ENCODE results near the gene CLP1.
"Not testable (repeated sequence)": the region's sequence is repeated elsewhere in the genome, so short reads cannot be mapped to it uniquely, and the experiment has no call there.

CLP1 gene

GRCh38 chr11:57667117-57667735 lies 9.7 kb downstream of the CLP1 start:
- DNase-seq (ENCODE audit: low read depth), result peak; percentile 99

GRCh38 chr11:57667736-57668433 lies 10.3 kb downstream of the CLP1 start, which contains the start of gene ZDHHC5:
Gene ZDHHC5, plus strand, starts transcription at chr11:57668114. Its CDS starts 4,977 bp downstream, at chr11:57673091.
- peak; percentile 99 for DNase-seq (ENCODE audit: low read depth)

GRCh38 chr11:57668434-57668782 lies 10.8 kb downstream of the CLP1 start:
- DNase-seq (ENCODE audit: low read depth), result peak; percentile 22

GRCh38 chr11:57674251-57674650 lies 16.7 kb downstream of the CLP1 start:
- no peak for DNase-seq (ENCODE audit: low read depth)

- DNase-seq (ENCODE audit: low read depth), result no peak
Measured at GRCh38 chr11:57675176-57675941, 17.8 kb downstream of the CLP1 start.

- DNase-seq (ENCODE audit: low read depth), result no peak
Measured at GRCh38 chr11:57679396-57679795, 21.8 kb downstream of the CLP1 start.

GRCh38 chr11:57680552-57680874 lies 23.0 kb downstream of the CLP1 start:
- DNase-seq (ENCODE audit: low read depth), result peak; percentile 59

- DNase-seq (ENCODE audit: low read depth), result no peak
Measured at GRCh38 chr11:57681168-57681567, 23.6 kb downstream of the CLP1 start.

GRCh38 chr11:57690474-57690873 lies 32.9 kb downstream of the CLP1 start:
- not testable (repeated sequence) for DNase-seq (ENCODE audit: low read depth)

- no peak for DNase-seq (ENCODE audit: low read depth)
Measured at GRCh38 chr11:57698843-57699365, 41.3 kb downstream of the CLP1 start.

- DNase-seq (ENCODE audit: low read depth), result no peak
Measured at GRCh38 chr11:57699813-57700212, 42.3 kb downstream of the CLP1 start.

- DNase-seq (ENCODE audit: low read depth), result no peak
Measured at GRCh38 chr11:57700425-57700824, 42.9 kb downstream of the CLP1 start.

- no peak for DNase-seq (ENCODE audit: low read depth)
Measured at GRCh38 chr11:57703341-57703740, 45.8 kb downstream of the CLP1 start.

- no peak for DNase-seq (ENCODE audit: low read depth)
Measured at GRCh38 chr11:57704932-57705331, 47.4 kb downstream of the CLP1 start.

GRCh38 chr11:57705432-57705831 lies 47.9 kb downstream of the CLP1 start:
- not testable (repeated sequence) for DNase-seq (ENCODE audit: low read depth)

- no peak for DNase-seq (ENCODE audit: low read depth)
Measured at GRCh38 chr11:57709802-57710367, 52.3 kb downstream of the CLP1 start.

Data from EH (cell line).